HG02642 (cell line): ENCODE data around the gene DAAM1.
A peak's percentile ranks its signal among the peaks of the same experiment; 100 is the strongest.

Experiments used
- ATAC-seq: cut with Tn5 transposase; IDR thresholded peaks from one replicate; pipeline ENCODE4 v1.9.1; 2021; ENCODE audit warnings: mild to moderate bottlenecking; ENCODE audit not compliant: unreplicated experiment, poor library complexity

Gene DAAM1

DNA sequence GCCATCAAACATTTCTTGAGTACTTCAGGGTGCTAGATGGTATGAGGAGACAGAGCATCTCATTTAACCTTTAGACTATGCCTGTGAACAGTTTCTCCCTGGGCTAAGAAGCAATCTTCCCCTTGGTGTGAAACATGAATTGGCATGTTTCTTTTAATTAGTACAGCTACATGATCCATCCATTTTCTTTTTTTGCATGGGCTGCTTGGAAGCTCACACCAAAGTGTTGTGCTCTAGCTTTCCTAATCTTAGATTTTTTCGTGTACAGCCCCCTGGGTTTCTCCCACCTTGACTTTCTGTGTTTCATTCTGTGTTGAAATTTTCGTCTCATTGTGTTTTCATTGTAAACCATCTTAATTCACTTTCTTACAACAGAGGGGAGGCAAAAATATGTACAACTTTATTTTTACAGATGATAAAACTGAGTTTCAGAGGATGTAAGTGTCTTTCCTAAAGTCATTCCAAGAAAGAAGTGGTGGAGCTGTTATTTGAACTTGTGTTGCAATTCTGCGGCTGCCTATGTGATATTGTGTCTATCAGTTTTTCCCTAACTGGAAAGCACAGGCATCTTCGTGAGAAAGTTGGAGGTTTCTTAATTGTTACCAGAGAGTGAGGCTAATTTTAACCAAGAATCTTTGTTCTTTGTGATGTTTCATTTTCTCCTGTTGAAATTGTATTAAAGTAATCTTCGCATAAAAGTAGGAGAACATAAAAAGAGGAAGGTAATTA, 64.5 kb downstream of the DAAM1 start:
- no peak for ATAC-seq

DNA sequence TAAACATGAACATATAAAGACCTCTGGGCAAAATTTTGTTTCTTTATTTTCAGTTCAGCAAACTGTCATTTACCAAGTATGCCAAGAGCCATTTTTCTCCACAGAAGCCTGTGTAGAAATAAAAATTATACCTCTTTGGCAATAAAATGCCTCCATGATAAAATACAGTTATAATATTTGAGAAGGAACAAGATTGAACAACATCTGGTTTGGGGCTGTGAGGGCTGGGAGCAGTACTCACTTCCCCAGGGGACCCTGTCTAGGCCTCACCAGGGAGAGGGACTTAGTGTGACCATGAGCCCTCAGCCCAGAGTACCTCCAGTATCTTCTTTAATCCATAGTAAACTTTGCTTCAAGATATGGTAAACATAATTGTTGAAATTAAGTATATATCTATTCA, 65.1 kb downstream of the DAAM1 start:
- ATAC-seq = no peak

DNA sequence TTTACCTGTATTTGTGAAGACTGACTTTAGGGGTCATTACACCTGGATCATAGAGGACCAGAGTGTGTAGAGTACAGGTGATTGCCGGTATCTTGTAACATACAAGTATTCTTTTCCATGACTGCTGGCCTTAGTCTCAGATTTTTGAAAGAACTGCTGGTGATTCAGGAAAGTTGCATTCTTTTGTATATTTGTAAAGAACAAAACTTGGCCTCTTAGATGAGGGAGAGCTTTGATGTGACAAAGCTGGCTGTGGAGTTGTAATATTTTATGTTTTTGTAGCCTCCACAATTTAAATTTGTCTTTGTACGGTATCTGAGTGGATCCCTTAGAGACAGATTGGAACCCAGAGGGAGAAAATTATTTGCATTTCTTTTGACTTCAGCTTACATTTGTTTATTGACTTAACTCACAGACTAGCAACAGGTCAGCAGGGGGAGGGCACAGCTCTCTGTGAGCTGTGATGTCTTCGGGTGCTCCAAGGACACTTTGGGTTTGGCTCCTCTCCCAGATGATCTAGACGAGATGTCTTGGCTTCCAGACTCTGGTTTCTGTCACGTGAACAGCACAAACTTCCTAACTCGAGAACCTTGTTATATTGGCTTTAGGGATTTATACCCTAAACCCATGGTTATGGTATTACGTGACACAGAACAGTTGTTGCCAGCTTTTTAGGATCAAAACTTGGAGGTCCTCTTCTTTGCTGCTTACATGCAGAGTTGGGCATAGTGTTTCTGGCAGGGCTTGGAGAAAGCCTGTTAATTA, 65.9 kb downstream of the DAAM1 start:
- ATAC-seq = peak; percentile 7

DNA sequence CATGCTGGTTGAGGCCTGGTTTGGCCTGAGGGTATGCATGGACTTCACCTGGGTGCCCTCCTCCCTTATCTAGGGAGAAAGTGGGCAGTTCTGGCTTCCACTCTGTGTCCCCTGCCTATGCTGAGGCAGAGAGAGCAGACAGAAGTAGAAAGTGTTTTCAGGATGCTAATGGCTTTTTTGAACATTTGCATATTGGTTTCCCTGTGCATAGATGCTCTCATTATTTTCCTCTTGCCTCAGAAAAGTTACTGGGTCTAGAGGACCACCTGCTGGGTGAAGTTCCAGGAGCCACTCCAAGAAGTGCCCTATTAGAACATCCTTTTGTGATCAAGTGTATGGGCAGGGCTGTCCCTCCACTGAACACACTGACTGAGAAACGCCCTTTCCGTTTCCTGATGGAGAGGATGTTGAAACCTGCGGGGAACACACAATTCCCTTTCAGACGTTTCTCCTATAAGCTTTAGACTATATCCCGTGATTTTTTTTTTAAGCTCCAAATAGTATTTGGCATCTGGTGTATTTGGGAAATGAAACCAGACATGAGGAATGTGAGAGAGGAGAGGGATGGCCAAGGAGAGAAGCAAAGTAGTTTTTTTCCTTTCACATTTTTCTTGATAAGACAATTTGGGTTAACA, 66.6 kb downstream of the DAAM1 start:
- ATAC-seq = peak; percentile 70

DNA sequence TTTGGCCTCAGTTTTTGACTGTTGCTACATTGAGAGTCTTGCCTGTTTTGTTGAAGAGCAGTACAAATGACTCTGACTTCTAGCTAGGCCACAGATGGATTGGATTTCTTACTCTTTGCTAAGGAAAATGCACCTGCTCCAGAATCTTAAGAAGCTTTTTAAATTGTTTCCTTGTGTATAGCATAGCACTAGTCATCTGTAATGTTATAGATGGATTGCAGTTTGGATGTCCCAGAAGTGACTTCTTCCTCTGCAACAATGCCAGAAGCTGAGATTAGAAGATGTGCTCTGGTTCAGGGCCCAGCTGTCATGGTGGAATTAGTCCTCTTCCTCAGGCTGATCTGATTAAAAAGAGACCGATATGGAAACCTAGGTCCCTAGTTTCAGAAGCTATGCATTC, 67.9 kb downstream of the DAAM1 start:
- no peak for ATAC-seq

DNA sequence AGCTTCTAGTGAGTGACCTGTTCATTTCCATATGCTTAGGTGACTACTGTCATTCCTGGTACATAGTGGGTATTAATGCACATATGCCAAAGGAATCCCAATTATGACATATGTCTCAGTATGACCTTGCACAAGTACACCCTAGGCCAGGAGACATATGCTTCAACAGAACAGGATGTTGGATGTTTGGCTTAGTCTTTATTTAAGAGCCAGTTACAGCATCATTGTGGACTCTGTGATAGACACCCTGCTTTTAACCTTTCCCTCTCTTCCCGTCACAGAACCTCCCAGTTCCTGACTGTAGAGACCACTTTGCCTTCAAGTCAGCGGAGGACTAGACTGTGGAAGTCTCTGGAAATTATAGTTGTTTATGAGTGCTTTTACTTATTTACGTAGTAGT, 72.9 kb downstream of the DAAM1 start:
- no peak for ATAC-seq

DNA sequence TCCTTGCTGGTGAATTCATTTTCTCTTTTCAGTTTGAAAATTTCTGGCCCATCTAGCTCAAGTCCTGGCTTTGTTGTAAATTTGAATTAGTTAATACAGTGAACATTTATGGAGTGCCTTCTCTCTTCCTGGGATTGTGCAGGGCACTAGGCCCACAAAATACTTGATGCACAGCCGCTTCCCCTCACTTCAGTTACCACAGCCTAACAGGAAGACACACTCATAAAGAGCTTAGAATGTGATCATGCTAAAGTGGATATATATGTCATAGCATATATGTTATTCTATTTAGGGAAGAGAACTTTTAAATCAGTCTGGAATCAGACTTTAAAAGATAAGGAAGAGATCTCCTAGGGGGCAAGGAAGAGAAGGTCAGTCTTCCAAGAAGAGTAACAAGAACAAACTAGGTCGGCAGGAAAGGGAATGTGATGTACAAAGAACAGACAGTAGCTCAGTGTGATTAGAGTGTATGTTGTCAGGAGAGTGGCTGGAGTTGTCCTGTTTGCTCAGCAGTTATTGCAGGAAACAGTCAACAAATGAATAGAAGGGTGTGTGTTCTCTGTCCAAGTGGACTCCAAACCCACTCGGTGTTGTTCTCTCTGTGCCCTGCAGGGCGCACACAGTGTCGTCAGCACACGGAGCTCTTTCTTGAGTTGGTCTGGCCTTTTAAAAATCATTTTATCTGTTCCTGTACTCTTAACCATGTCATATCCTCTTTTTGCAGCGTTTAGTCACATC, 74.4 kb downstream of the DAAM1 start:
- ATAC-seq = no peak

DNA sequence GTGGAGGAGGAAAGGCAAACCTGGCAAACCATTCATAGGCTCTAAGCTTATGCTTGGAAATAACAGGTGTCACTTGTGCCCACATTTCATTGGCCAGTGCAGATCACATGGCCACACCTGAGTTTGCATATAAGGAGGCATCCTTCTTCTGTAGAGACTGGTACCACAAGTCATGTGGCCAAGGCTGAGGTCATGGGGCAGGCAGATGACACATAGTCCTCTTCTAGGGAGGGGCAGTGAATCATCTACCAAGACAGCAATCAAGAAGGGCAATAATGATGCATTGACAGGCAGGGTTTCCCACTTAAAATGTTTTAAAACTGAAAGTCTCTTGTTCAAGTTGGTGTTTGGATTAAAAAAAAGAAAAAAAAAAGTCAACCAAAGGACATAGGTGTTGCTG, 77.3 kb downstream of the DAAM1 start:
- ATAC-seq = no peak

DNA sequence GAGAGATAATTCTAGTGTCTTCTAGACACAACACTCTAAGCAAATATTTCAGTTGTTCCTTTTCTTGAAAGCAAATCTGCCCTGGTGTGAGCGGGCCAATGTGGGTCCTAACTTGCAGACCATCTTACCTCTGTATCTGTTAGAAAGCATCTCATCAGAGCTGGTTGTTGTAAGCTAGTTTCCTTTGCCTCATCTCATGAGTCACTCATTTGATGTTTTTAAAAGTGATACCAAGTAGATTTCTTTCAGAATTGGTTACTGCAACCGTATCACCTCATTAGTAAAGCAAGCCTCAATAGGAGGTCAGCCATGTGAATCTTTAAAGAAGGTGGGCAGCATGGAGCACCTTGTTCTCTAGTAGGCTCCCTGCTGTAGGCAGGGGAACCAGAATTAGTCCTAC, 78.6 kb downstream of the DAAM1 start:
- ATAC-seq = no peak

DNA sequence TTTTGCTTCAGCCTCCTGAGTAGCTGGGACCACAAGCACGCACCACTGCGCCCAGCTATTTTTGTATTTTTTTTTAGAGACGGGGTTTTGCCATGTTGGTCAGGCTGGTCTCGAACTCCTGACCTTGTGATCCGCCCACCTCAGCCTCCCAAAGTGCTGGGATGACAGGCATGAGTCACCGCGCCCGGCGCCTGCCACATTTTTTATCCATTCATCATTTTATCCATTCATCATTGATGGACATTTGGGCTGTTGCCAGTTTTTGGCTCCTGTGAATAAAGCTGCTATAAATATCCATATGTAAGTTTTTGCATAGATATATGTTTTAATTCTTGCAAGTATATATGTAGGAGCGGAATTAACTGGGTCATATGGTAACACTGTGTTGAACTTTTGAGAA, 79.5 kb downstream of the DAAM1 start:
- no peak for ATAC-seq

DNA sequence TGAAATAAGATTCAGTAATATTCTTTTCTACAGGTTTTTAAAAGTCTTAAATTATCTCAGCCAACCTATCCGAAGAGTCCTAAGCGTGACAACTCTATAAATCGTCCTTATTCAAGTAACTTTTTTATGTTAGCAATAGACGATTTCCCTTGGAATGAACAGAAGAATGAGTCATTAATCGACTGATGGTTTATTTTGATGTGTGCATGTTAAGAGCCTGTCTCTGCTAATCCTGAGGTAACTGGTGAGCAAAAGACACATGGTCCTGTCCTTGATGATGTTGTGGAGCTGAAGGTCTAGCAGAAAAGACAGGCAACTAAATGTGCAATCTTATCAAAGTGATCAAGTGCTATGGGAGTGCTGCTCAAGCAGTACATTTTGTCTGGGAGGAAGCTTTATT, 80.4 kb downstream of the DAAM1 start:
- no peak for ATAC-seq

DNA sequence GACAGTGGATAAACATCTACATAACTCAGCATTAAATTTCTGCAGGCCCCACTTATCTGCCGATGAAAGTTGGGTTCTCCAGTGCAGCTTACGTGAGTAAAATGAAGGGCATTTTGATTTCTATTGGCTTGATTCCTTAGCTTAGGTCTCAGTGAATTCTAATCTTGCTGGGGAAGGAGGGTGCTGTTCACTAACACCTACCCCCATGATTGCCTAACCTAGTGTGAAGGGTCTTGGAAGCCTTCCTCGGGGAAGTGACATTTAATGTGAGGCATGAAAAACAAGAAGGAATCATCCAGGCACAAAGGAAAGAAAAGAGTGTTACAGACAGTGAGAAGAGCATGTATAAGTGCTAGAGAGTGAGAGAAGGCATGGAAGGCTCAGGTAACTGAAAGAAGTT, 81.0 kb downstream of the DAAM1 start:
- no peak for ATAC-seq

DNA sequence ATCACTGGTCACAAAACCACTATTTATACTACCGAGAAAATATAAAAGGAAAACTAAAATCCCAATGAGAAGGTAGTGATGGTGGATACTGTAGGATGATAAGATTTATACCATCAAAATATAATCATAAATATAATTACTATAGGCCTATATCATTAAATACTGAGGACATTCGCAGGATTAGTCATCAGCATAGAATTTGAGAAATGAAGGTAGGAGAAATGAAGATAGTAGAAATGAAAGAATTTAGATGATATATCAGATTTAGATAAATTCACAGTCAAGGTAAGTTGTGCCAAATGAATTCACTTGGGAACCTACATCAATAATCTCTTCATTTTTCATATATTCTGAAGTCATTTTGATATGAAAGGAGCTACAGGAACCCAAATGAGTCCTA, 82.8 kb downstream of the DAAM1 start:
- no peak for ATAC-seq

DNA sequence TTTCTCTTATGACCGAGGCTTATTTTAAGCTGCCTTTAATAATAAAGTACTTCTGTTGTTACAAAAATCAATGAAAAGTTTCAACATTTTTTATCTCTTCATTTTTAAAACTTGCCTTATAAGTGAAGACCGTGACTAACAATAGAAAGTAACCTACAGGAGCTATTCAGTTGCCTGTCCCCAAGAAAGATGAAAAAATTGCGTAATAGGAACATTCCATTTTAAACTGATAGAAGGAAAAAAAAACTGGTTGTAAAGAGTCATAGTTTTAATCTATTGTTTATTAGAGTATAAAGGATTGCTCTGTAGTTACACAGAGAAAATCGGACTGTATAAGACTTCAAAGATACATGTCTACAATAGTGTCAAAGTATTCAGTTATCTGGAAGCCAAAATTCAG, 83.3 kb downstream of the DAAM1 start:
- no peak for ATAC-seq

DNA sequence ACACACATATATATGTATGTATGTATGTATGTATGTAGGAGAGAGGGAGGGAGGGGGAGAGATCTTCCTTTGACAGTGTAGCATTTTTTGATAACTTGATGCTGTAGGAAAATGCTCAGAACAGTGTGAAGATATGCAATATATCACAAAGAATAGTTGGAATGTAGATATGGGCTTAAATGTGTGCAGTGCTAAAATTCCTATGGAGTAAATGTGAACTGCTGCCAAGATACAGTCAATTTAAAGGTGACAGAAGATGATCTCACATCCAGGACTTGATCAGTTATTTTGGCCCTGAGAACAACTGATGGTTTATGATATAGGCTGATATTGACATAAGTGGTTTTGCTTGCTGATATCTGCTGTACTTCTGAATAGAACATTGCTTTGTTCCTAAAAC, 84.2 kb downstream of the DAAM1 start:
- no peak for ATAC-seq

DNA sequence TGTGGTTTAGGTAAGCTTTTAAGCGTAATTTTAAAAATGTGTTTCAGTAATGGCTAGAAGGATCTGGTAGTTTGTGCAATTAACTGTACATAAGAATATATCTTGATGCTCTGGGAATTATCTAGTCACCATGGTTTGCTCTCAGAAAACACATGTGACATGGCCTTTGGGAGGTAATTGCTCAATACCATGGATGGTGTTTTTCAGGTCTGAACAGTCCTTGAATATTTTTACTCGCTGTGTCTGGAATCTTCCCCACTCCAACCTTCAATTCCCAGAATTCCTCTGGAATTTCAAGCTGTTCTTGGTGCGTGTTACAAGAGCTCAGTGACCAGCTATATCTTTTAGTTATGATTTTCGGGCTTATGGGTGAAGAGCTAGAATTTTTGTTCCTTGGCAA, 85.3 kb downstream of the DAAM1 start:
- no peak for ATAC-seq

DNA sequence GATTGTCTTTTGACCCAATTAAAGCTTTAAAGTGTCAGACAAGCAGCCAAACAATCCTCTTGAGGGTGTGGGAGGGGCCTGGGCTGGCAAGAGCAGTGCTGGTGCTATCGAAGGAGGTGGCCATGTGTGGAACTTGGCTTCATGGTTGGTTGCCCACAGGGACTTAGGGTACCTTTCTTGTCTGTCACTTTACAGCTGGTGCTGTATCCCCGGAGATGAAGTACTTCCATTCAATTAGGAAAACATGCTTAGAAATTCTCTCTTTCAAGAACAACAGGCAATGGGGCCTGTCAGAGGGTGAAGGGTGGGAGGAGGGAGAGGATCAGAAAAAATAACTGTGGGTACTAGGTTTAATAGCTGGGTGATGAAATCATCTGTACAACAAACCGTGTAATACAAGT, 86.5 kb downstream of the DAAM1 start:
- ATAC-seq = peak; percentile 71

DNA sequence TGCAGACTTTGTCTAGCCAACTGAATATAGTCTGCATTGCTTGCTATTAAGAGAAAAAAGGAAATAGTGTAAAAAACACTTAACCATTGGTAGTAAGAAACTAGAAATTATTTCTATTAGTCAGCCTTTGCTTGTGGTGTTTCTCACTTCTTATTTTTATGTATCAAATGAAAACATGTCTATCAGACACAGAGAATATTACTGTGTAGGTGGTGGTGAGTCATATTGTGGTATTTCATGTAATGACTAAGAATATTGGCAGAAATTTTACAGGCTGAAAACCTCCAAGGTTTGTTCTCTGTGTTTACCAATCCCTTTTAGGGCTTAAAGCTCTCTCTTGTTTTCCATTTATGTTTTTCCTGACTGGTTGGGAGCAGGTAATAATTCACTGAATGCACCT, 87.2 kb downstream of the DAAM1 start:
- ATAC-seq = peak; percentile 79

DNA sequence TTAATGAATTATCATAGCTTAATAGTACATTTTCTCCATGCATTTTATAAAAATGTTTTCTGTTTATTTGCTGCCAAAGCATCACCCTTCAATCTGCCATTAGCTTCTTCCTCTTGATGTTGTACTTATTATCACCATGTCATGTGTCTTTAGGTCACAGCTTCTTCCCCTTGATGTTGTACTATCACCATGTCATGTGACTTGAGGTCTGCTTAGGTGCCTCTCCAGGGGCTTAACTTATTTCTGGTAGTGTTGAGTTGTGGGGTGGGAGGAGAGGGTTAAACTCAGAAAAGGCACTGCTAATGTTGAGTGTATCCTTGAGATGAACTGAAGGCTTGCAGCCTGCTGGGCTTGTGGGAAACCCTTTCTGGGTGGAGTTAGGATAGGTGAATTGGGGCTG, 87.8 kb downstream of the DAAM1 start:
- ATAC-seq = no peak

DNA sequence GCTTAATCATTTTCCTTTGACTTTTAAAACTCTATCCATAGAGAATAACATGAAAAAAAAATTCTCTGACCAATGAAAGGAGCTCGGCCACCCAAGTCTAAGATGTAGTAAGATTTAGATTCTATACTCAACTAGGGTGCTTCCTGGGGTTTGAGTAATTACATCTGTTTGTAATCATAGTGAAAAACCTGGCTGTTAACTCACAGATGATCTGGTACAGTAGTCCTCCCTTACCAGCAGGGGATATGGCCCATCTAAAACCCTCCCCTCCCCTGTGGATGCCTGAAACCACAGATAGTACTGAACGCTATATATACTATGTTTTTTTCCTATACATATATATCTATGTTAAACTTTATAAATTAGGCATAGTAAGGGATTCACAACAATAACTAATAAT, 89.2 kb downstream of the DAAM1 start:
- no peak for ATAC-seq

DNA sequence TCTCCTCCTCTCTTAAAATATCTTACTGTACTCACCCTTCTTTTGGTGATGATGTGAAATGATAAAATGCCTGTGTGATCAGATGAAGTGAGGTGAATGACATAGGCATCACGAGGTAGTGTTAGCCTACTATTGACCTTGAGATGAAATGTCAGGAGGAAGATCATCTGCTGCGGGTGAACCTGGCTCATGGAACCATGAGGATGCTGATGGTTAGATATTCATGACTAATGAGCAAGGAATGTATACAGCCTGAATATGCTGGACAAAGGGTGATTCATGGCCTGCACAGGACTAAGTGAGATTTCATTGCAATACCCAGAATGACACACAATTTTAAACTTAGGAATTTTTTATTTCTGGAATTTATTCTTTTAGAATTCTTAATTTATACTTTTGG, 89.6 kb downstream of the DAAM1 start:
- no peak for ATAC-seq
